Measurements from ENCODE around the gene KIAA0513.

DNA sequence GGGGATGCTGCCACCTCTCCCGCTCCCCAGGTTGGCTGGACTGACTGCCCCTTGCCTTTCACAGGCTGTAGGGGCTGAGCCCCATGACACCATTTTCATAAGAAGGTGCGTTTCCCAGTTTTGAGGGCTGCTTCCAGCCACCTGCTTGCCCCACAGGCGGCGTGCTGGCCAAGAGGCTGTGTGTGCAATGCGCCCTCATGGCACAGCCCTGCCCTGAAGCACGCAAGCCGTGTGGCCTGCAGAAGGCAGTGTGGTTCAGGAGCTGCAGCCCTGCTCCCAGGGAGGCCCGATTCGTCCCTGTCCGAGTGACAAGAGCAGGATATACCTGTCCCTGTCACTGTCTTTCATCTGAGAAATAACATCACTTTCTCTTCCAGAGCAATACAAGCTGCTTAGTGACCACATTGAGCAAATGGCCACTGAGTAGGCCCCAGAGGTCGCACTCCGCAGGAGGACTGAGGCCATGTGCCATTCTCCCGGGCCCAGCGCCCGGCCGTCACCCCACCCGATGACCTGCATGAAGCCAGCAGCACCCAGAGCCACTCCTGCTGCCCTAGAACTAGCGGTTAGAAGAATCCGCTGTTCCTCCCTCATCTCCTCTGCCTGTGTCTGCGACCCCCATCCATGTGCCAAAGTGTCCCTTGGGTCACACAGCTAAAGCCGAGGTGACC lies 60.4 kb downstream of the KIAA0513 start:
- TF ChIP-seq, protein P1, sequence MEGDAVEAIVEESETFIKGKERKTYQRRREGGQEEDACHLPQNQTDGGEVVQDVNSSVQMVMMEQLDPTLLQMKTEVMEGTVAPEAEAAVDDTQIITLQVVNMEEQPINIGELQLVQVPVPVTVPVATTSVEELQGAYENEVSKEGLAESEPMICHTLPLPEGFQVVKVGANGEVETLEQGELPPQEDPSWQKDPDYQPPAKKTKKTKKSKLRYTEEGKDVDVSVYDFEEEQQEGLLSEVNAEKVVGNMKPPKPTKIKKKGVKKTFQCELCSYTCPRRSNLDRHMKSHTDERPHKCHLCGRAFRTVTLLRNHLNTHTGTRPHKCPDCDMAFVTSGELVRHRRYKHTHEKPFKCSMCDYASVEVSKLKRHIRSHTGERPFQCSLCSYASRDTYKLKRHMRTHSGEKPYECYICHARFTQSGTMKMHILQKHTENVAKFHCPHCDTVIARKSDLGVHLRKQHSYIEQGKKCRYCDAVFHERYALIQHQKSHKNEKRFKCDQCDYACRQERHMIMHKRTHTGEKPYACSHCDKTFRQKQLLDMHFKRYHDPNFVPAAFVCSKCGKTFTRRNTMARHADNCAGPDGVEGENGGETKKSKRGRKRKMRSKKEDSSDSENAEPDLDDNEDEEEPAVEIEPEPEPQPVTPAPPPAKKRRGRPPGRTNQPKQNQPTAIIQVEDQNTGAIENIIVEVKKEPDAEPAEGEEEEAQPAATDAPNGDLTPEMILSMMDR (IDR thresholded peaks at IDR 0.05), result no peak
- no peak for TF ChIP-seq EZH2 (IDR thresholded peaks at IDR 0.05; ENCODE audit: borderline replicate concordance, insufficient read depth, low read depth, low read length, poor library complexity, severe bottlenecking)
